NB4 (cell line): ENCODE results near the gene THSD4.

Experiments used
- POLR2A ChIP-seq: IDR thresholded peaks from 2 replicates; pipeline ENCODE4 v1.6.1; 2011; ENCODE audit warnings: mild to moderate bottlenecking; ENCODE audit not compliant: insufficient read length; ENCODE audit errors: extremely low read depth
- TF ChIP-seq, protein P1 (sequence below): IDR thresholded peaks from one replicate; pipeline ENCODE4 v1.5.1; 2012; ENCODE audit warnings: low read depth, low read length
- TF ChIP-seq, protein P2 (sequence below): IDR thresholded peaks from 2 replicates; pipeline ENCODE4 v1.6.1; 2011; ENCODE audit warnings: low read depth, low read length

DNA sequence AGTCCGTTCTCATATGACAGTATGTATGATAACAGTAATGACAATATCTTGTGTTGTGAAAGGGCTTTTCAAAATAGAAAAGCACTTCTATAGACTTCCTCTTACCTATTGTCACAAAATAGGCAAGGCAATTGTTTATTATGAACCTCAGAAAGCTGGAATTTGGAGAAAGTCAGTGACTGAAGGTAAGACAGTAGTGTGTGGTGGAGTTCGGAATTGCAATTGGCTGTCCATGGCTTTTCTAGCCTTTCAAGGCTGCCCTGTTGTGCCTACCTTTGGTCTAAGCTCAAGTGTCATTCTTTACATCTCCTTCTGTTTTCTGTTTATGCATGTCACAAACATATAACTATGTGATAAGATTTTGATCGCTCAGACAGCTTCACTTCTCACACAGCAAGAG, 475.8 kb downstream of the THSD4 start:
- TF ChIP-seq, protein P1, sequence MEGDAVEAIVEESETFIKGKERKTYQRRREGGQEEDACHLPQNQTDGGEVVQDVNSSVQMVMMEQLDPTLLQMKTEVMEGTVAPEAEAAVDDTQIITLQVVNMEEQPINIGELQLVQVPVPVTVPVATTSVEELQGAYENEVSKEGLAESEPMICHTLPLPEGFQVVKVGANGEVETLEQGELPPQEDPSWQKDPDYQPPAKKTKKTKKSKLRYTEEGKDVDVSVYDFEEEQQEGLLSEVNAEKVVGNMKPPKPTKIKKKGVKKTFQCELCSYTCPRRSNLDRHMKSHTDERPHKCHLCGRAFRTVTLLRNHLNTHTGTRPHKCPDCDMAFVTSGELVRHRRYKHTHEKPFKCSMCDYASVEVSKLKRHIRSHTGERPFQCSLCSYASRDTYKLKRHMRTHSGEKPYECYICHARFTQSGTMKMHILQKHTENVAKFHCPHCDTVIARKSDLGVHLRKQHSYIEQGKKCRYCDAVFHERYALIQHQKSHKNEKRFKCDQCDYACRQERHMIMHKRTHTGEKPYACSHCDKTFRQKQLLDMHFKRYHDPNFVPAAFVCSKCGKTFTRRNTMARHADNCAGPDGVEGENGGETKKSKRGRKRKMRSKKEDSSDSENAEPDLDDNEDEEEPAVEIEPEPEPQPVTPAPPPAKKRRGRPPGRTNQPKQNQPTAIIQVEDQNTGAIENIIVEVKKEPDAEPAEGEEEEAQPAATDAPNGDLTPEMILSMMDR, result no peak
- no peak for TF ChIP-seq POLR2A
- TF ChIP-seq, protein P2, sequence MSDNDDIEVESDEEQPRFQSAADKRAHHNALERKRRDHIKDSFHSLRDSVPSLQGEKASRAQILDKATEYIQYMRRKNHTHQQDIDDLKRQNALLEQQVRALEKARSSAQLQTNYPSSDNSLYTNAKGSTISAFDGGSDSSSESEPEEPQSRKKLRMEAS, result no peak
